OCI-LY1 (cell line): ENCODE measurements around the gene VWC2L.

Experiments
- CTCF ChIP-seq: fragments of 200-600 bp; sonication (generic), shearing (Covaris generic); IDR thresholded peaks from 2 replicates; pipeline ENCODE4 v1.5.1; 2017; ENCODE audit warnings: mild to moderate bottlenecking, antibody characterized with exemption, low read length, moderate library complexity, mixed read lengths
- EZH2 ChIP-seq: fragments of 200-600 bp; sonication (generic), shearing (Covaris generic); IDR thresholded peaks from 2 replicates; pipeline ENCODE4 v1.8.0; 2017; ENCODE audit warnings: borderline replicate concordance, mixed run types, mild to moderate bottlenecking, antibody characterized with exemption, low read length, moderate library complexity, mixed read lengths

GRCh38 chr2:214378455-214379103, 32.3 kb upstream of the VWC2L start:
- peak; percentile 39 for TF ChIP-seq CTCF
- TF ChIP-seq EZH2, result no peak
